HepG2 (cell line): ENCODE results near the gene CCR8. TPM values are rescaled to one million over a fixed set of nuclear protein-coding genes. Genes with fewer than 3 reads are reported as not detected.

Experiments
- ATAC-seq: fragments of 200-7000 bp; cut with Tn5 transposase; 3 replicates; pipeline ENCODE4 v1.9.1; 2020; ENCODE audit warnings: mild to moderate bottlenecking, moderate library complexity
- BruUV-seq: library from RNA; stranded (reverse); fragments of 400-500 nt; replicated peaks from 2 replicates; lab custom pipeline; 2021; lab: Mats Ljungman, UMichigan
- CTCF ChIA-PET: fragments of 300-600 bp; formaldehyde crosslinking; extraction: SDS; loops from one replicate; lab custom pipeline; 2021; ENCODE audit warnings: low total read pairs, inconsistent platforms, low intra/inter-chr PET ratio; lab: Yijun Ruan, JAX
- POLR2A ChIA-PET: fragments of 350-600 bp; sonication (Branson Sonifier 250); formaldehyde crosslinking; loops from one replicate; lab custom pipeline; 2020; ENCODE audit warnings: antibody characterized with exemption, inconsistent platforms; lab: Yijun Ruan, JAX
- DNase-seq: peaks from one replicate; pipeline ENCODE4 v3.0.0-alpha.2; 2015; ENCODE audit warnings: low spot score
- FAIRE-seq: peaks from 3 replicates; lab custom pipeline; 2011; peaks lifted over from hg19 to GRCh38; lab: Jason Lieb, UNC
- H2AFZ ChIP-seq: one replicate; pipeline ENCODE4 v1.6.1; 2011; ENCODE audit warnings: low read length, inconsistent platforms
- H3K27ac ChIP-seq: fragments of 300-600 bp; 3 replicates; pipeline ENCODE4 v1.8.0; 2011; ENCODE audit warnings: mixed run types, mild to moderate bottlenecking, mixed read lengths, low read length, inconsistent platforms; ENCODE audit not compliant: insufficient read depth; ENCODE audit errors: extremely low read length
- H3K27me3 ChIP-seq, 2 experiments: fragments of 200-600 bp in 1 of 2; 2 replicates in 1 of 2; 3 replicates in 1 of 2; pipeline versions ENCODE4 v1.6.0 to v1.8.0; 2011; ENCODE audit warnings: low read length in 2 of 2, mild to moderate bottlenecking in 2 of 2, moderate library complexity in 2 of 2, inconsistent platforms in 1 of 2; ENCODE audit not compliant: insufficient read depth in 2 of 2, control insufficient read depth in 1 of 2
- H3K36me3 ChIP-seq, 2 experiments: fragments of 200-600 bp in 1 of 2; replicated peaks in 1 of 2; 2 replicates in 1 of 2; 3 replicates in 1 of 2; pipeline versions ENCODE4 v1.5.1 to v1.8.0; 2011; ENCODE audit warnings: low read length in 2 of 2, inconsistent platforms in 1 of 2; ENCODE audit not compliant: insufficient read depth in 2 of 2, control insufficient read depth in 1 of 2
- H3K4me1 ChIP-seq: 2 replicates; pipeline ENCODE4 v1.5.1; 2012; ENCODE audit warnings: low read length, inconsistent platforms; ENCODE audit not compliant: insufficient read depth
- H3K4me2 ChIP-seq: 2 replicates; pipeline ENCODE4 v1.6.0; 2011; ENCODE audit warnings: low read depth, low read length, inconsistent platforms
- H3K4me3 ChIP-seq, 3 experiments: fragments of 200-600 bp in 1 of 3; sonication (generic), shearing (Covaris generic) in 1 of 3; replicated peaks in 1 of 3; 2 replicates each; pipeline ENCODE4 v1.5.1; 2011 to 2016; ENCODE audit warnings: low read length in 3 of 3, inconsistent platforms in 2 of 3, low read depth in 2 of 3, mild to moderate bottlenecking in 2 of 3, control low read depth in 1 of 3, mixed read lengths in 1 of 3; ENCODE audit not compliant: insufficient read depth in 1 of 3
- H3K79me2 ChIP-seq: one replicate; pipeline ENCODE4 v1.6.1; 2011; ENCODE audit warnings: low read length, inconsistent platforms; ENCODE audit not compliant: insufficient read depth
- H3K9ac ChIP-seq: 2 replicates; pipeline ENCODE4 v1.6.0; 2011; ENCODE audit warnings: mild to moderate bottlenecking, low read depth, low read length, inconsistent platforms; ENCODE audit not compliant: insufficient read depth
- H3K9me3 ChIP-seq: 2 replicates; pipeline ENCODE4 v1.5.1; 2012; ENCODE audit warnings: mild to moderate bottlenecking, low read length
- H4K20me1 ChIP-seq: 2 replicates; pipeline ENCODE4 v1.6.0; 2011; ENCODE audit warnings: inconsistent platforms, mild to moderate bottlenecking, low read length, moderate library complexity; ENCODE audit not compliant: insufficient read depth
- FOXA1 ChIP-seq, 2 experiments: fragments of 450-650 bp in 1 of 2; sonication (generic) in 1 of 2; formaldehyde crosslinking in 1 of 2; IDR thresholded peaks; 2 replicates each; pipeline versions ENCODE4 v1.4.0 to v1.6.1; 2016 to 2020; ENCODE audit warnings: missing genetic modification reagents in 1 of 2
- HNRNPK ChIP-seq: fragments of 200-400 bp; formaldehyde crosslinking; IDR thresholded peaks from 2 replicates; pipeline ENCODE4 v1.6.1; 2018; ENCODE audit warnings: low read length, low read depth, moderate library complexity, mild to moderate bottlenecking; ENCODE audit not compliant: poor library complexity, severe bottlenecking
- MAF1 ChIP-seq: sonication (generic); formaldehyde crosslinking; IDR thresholded peaks from 2 replicates; pipeline ENCODE4 v1.5.0; 2020; ENCODE audit warnings: missing genetic modification reagents, borderline replicate concordance
- MTA3 ChIP-seq: sonication (generic); formaldehyde crosslinking; IDR thresholded peaks from 2 replicates; pipeline ENCODE4 v1.4.0; 2020; ENCODE audit warnings: missing genetic modification reagents
- NFE2L1 ChIP-seq: sonication (generic); formaldehyde crosslinking; IDR thresholded peaks from 2 replicates; pipeline ENCODE4 v1.4.0; 2020; ENCODE audit warnings: missing genetic modification reagents, mild to moderate bottlenecking, borderline replicate concordance
- RXRA ChIP-seq: sonication (generic); formaldehyde crosslinking; IDR thresholded peaks from 2 replicates; pipeline ENCODE4 v1.5.1; 2020; ENCODE audit warnings: missing genetic modification reagents
- ZBTB26 ChIP-seq: IDR thresholded peaks from 2 replicates; pipeline ENCODE4 v1.6.1; 2016; ENCODE audit warnings: missing compliant biosample characterization, missing genetic modification reagents, borderline replicate concordance
- ZNF703 ChIP-seq: sonication (generic); formaldehyde crosslinking; IDR thresholded peaks from 2 replicates; pipeline ENCODE4 v1.5.1; 2020; ENCODE audit warnings: missing genetic modification reagents, mild to moderate bottlenecking, moderate library complexity, borderline replicate concordance
- ZNF724P ChIP-seq: sonication (generic); formaldehyde crosslinking; IDR thresholded peaks from 2 replicates; pipeline ENCODE4 v1.8.0; 2022; ENCODE audit warnings: missing genetic modification reagents, borderline replicate concordance
- ZNF800 ChIP-seq: sonication (generic); formaldehyde crosslinking; IDR thresholded peaks from 2 replicates; pipeline ENCODE4 v1.4.0; 2020; ENCODE audit warnings: missing genetic modification reagents
- WGBS: methylation state at CpG from one replicate; pipeline ENCODE4 v1.1.6; 2017; ENCODE audit warnings: low lambda C conversion rate; 5-methylcytosine and 5-hydroxymethylcytosine counted together
- in situ Hi-C: cut with HindIII; loops from 2 replicates; pipeline ENCODE4 v1.10.0; 2017; ENCODE audit warnings: low pct_unique_long_range_greater_than_20kb; ENCODE audit not compliant: extremely low pct_ligation_motif_present
- intact Hi-C: fragments of 100-400 bp; cut with micrococcal nuclease; formaldehyde crosslinking; loops from one replicate; pipeline ENCODE4 v1.10.0; 2022; ENCODE audit not compliant: unreplicated experiment
- polyA plus RNA-seq, 8 experiments: library from polyadenylated mRNA; depleted of rRNA in 3 of 8; stranded (reverse) in 7 of 8; unstranded in 1 of 8; fragments of >200 nt; fragmentation: Illumina TruSeq in 4 of 8; extraction: Trizol in 4 of 8; gene quantifications; 2 replicates each; pipeline versions ENCODE4 v1.2.1 to v1.2.3, GENCODE V29; 2011 to 2016; ENCODE audit warnings: low read depth in 4 of 8, missing spikeins in 1 of 8, mixed read lengths in 1 of 8; ENCODE audit not compliant: insufficient read depth in 1 of 8
- total RNA-seq, 5 experiments: library from RNA; depleted of rRNA; stranded (reverse); fragments of >200 nt; fragmentation: Illumina TruSeq; extraction: Trizol; gene quantifications; 2 replicates each; pipeline ENCODE4 v1.2.3, GENCODE V29; 2016; ENCODE audit warnings: low read depth in 1 of 5

Gene CCR8
- total and polyA plus RNA-seq, 2 of the 13 experiments (the other 11 are each of a cell fraction or from before 2014, with no cell fraction given), result not detected

GRCh38 chr3:39323494-39323893 is 6.0 kb upstream of the CCR8 start (continued):
- TF ChIP-seq ZNF724P (CRISPR knock-in tag) (no peak), ZNF703 (CRISPR knock-in tag) (no peak)

GRCh38 chr3:39325236-39325635 is 4.3 kb upstream of the CCR8 start:
- ChIA-PET CTCF (no interaction called here), POLR2A (no interaction called here)
- no peak overlapping the region for H3K27ac ChIP-seq
- no peaks in the 10 kb centered on the region for H3K36me3 ChIP-seq
- FAIRE-seq, result no peak
- no peak overlapping the region for H3K9ac ChIP-seq
- DNase-seq, result no peak
- H2AFZ ChIP-seq, result no peak overlapping the region
- no peak for ATAC-seq
- no TSS peak for BruUV-seq
- H3K9me3 ChIP-seq, result no peaks in the 10 kb centered on the region
- in situ Hi-C loops (no loop called here), intact Hi-C loops (no loop called here)
- no peak overlapping the region for H3K4me3 ChIP-seq
- no peak for TF ChIP-seq MAF1 (CRISPR knock-in tag)
- TF ChIP-seq RXRA (CRISPR knock-in tag), result no peak
- TF ChIP-seq MTA3 (CRISPR knock-in tag), result no peak
- no peak for TF ChIP-seq ZNF800 (CRISPR knock-in tag)
- no peak for TF ChIP-seq ZBTB26
- no peak for TF ChIP-seq FOXA1 (IDR thresholded peaks at IDR 0.05)
- no peak for TF ChIP-seq FOXA1 (CRISPR knock-in tag; IDR thresholded peaks at IDR 0.05)
- TF ChIP-seq HNRNPK, result no peak
- TF ChIP-seq NFE2L1 (CRISPR knock-in tag), result no peak
- no peaks in the 10 kb centered on the region for H3K79me2 ChIP-seq
- WGBS, result 36% methylated on average over 2 of the region's 2 CpGs
- H3K4me2 ChIP-seq, result no peak overlapping the region
- H3K4me1 ChIP-seq, result no peaks in the 10 kb centered on the region
- H3K27me3 ChIP-seq, result no peaks in the 10 kb centered on the region
- no peaks in the 10 kb centered on the region for H4K20me1 ChIP-seq
